ENCODE measurements around the gene GSK3B. TPM values are rescaled to one million over a fixed set of nuclear protein-coding genes. Genes with fewer than 3 reads are reported as not detected.

The GSK3B gene
- total RNA-seq, 1 donor from 2014 or later = 46.8 TPM

GRCh38 chr3:119849126-119849525 is 245.1 kb downstream of the GSK3B start:
- intact Hi-C loops (cut with DNase I) = no loop called here
- no peak for DNase-seq (ENCODE audit: low spot score)

GRCh38 chr3:119841808-119842471 is 252.3 kb downstream of the GSK3B start:
- no peak for DNase-seq (ENCODE audit: low spot score)
- intact Hi-C loops (cut with DNase I) = no loop called here

GRCh38 chr3:119835556-119835955 is 258.7 kb downstream of the GSK3B start:
- no peak for DNase-seq (ENCODE audit: low spot score)
- intact Hi-C loops (cut with DNase I) = no loop called here

DNA sequence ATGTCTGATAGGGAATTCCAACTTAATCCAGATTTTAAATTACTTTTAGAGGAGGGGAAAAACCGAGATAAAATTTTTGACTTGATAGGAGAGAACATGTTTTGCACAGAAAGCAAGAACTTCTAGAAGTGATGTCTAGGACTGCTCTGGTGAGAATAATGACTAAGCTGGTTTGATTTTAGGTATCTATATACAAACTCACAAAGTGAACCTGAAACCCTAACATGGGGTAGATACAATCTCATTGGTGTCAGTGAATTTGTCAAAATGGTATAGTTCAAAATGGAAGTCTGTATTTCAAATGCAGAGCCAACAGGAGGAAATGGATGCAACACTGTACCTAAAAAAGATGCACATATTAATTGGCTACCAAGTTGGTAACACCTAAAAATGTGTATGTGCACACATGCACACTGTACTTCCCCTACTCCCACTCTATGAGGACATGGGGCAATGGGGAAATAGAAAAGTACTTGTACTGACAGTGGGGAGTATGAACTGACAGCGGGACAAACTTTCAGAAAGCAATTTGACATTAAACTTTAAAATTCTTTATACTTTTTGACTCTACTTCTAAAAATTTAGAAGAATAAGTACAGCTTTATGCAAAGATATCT is 259.4 kb downstream of the GSK3B start:
- no peak for DNase-seq (ENCODE audit: low spot score)
- intact Hi-C loops (cut with DNase I) = no loop called here

DNA sequence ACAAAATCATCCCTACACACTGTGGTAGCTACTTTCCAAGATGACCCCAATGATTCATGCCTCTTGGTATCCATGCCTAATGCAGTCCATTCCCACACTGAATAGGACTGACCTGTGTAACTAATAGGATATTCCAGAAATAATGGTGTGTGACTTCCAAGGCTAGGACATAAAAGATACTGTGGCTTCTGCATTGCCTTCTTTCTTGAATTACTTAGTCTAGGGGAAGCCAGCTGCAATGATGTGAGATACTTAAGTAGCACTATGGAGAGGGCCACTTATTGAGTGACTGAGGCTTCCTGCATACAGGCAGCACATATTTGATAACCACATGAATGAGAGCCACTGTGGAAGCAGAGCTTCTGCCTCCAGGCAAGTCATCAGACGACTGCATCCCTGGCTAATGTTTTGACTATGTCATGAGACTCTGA is 262.3 kb downstream of the GSK3B start:
- intact Hi-C loops (cut with DNase I) = no loop called here
- DNase-seq (ENCODE audit: low spot score) = no peak

DNA sequence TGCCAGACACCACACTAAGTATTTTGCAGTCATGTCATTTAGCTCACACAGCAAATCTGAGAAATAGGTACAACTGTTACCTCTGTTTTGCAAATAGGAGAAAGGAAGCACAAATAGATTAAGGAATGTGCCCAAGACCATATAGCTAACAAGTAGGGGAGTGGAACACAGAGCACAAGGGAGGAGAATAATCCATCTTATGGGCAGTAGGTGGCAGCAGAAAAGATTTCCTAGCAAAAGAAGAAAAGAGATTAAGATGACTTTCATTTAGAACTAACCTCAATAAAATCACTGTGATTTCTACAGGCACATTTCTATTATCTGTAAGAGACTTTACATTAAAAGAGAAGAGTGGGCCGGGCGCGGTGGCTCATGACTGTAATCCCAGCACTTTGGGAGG is 263.2 kb downstream of the GSK3B start:
- DNase-seq (ENCODE audit: low spot score) = no peak
- intact Hi-C loops (cut with DNase I) = no loop called here

GRCh38 chr3:119829420-119829819 is 264.8 kb downstream of the GSK3B start:
- intact Hi-C loops (cut with DNase I) = no loop called here
- DNase-seq (ENCODE audit: low spot score) = no peak

DNA sequence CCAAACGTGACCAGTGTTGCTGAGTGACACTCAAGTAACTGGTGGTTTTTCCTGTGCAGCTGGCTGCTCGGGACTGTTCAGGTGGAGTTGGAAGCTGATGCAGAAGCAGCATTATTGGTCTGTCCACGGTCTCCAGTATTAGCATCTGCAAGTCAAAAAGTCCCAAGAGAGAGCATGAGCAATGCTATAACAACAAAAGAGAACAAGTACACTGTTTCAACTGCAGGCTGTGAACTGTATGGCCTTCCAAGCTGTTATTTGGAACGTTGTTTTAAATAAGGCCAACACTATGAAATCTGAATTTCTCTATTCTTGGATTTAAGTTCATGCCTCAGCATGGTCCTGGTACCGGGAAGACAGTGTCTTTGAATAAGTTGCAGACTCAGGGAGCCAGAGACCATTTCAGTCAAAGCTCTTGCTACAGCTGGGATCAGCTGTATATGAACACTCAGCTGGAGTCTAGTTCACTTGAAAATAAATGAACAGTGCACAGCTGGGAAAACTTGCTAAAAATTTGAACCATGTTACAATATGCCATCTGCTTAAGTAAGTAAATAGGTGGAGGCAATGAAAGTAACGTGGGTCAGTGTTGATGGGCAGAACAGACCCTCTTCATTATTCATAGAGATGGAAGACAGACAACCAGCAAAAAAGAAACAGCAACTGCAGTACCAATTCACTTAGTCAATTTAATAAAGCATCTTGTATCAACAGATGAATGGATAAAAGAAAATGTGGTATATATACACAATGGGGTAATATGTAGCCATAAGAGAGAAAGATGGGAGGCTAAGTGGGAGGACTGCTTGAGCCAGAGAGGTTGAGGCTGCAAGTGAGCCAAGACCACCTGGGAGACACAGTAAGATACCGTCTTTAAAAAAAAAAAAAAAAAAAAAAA is 267.3 kb downstream of the GSK3B start:
- intact Hi-C loops (cut with DNase I) = no loop called here
- DNase-seq (ENCODE audit: low spot score) = no peak

DNA sequence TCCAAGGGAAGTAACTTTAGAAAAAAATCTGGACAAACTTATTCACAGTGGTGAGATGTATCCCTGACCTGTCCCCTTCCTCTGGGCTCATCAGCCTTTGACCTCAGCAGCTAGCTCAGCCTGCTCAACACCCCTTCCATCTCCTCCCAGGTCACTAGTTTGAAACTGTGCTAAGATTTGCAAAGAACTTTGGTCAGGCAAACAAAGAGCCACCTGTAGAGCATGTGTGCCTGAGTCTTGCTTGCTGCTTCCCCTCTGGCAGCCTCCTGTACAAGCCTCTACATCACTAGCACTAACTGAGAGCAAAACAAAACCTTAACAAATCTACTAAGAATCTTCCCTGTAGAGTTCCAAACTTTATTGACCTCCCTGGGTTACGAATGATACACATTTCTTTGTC is 268.4 kb downstream of the GSK3B start:
- intact Hi-C loops (cut with DNase I) = no loop called here

DNA sequence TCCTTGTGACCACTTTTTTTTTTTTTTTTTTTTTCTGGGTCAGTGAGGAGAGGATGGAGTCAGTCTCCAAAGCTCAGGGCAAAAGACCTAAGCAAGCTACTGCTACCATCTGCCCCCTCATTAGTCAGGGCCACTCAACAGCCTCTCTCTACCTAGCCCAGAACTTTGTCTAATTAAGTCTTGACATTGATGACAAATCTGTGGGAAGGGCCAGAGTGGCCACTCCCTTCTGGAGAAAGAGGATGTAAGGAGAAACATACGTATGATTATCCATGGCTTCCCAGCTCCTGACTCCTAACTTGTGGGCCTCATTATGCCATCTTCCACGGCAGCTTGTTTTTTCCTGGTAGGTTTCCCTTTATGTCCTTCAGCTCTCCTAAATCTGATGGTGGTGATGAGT is 274.4 kb downstream of the GSK3B start:
- DNase-seq (ENCODE audit: low spot score) = no peak
- intact Hi-C loops (cut with DNase I) = no loop called here

More for the DNA sequence above, 268.4 kb downstream of the GSK3B start:
- DNase-seq (ENCODE audit: low spot score) = no peak

- no peak for DNase-seq (ENCODE audit: low spot score)
- intact Hi-C loops (cut with DNase I) = no loop called here
These were observed 275.3 kb downstream of the GSK3B start for GRCh38 chr3:119818937-119819336.

GRCh38 chr3:119817583-119818363 is 276.5 kb downstream of the GSK3B start:
- intact Hi-C loops (cut with DNase I) = no loop called here
- DNase-seq (ENCODE audit: low spot score) = no peak

DNA sequence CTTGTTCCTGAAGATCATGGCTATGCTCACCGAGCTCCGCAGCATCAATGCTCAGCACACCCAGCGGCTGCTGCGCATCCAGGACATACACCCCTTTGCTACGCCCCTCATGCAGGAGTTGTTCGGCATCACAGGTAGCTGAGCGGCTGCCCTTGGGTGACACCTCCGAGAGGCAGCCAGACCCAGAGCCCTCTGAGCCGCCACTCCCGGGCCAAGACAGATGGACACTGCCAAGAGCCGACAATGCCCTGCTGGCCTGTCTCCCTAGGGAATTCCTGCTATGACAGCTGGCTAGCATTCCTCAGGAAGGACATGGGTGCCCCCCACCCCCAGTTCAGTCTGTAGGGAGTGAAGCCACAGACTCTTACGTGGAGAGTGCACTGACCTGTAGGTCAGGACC is 277.2 kb downstream of the GSK3B start:
- DNase-seq (ENCODE audit: low spot score) = no peak
- intact Hi-C loops (cut with DNase I) = no loop called here

- intact Hi-C loops (cut with DNase I) = no loop called here
- no peak for DNase-seq (ENCODE audit: low spot score)
These were observed 278.5 kb downstream of the GSK3B start for GRCh38 chr3:119815716-119816115.

DNA sequence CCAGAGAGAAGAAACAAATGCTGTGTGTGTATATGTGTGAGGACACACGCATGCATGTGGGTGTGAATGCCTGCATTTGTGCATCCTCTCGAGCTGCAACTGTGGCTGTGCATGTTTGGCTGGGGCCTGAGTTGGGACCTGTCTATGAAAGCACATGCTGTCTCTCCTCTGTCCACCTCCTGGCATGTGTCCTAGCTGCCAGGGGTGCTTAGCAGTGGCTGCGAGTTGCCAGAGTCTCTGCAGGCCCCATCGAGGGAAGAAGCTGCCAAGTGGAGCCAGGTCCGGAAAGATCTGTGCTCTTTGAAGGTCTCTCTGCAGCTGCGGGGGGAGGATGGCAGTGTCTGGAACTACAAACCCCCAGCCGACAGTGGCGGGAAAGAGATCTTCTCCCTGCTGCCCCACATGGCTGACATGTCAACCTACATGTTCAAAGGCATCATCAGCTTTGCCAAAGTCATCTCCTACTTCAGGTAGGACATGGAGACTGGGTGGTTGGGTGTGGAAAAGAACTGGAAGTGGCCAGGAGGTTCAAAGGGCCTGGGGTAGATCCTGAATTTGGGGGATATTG is 281.7 kb downstream of the GSK3B start:
- intact Hi-C loops (cut with DNase I) = no loop called here
- DNase-seq (ENCODE audit: low spot score) = no peak

GRCh38 chr3:119810018-119810435 is 284.2 kb downstream of the GSK3B start:
- no peak for DNase-seq (ENCODE audit: low spot score)
- intact Hi-C loops (cut with DNase I) = no loop called here

DNA sequence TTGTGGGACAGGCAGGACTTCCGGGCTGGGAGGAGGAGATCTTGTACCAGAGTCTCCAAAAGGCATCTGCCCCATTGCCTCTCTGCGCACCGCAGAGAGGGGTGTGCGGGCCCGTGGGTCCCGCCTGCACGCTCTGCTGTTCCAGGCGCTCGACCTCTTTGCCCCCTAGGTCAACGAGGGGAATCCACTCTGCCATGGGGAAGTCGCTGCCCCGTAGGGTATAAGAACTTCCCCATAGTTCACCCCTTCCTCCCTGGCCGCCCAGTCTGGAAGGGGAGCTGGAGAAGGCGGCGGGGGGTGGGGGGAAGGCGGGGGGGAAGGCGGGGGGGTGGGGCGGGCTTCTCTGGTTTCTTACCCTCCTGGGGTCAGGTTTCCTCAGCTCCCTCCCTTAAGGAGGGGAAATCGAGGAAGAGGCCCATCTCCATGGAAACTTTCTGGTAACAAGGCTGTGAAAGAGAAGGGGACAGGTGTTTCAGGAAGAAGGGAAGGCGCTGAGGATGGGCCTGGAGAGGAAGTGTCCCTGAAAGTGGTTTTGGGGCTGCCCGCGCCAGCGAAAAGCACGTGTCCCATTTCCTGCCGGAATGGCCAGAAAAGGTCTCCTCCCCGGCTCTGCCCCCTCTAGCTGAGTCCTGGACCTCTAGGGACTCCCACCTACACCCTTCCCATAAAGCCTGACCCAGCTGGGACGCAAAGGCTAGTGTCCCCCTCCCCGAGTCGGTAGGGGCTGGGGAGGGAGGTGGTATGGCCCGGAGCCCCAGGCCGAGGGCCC is 284.8 kb downstream of the GSK3B start:
- DNase-seq (ENCODE audit: low spot score) = no peak
- intact Hi-C loops (cut with DNase I) = no loop called here

- DNase-seq (ENCODE audit: low spot score) = no peak
- intact Hi-C loops (cut with DNase I) = no loop called here
These were observed 285.4 kb downstream of the GSK3B start for GRCh38 chr3:119808843-119809242.

GRCh38 chr3:119808244-119808643 is 286.0 kb downstream of the GSK3B start:
- DNase-seq (ENCODE audit: low spot score) = no peak
- intact Hi-C loops (cut with DNase I) = no loop called here

Measured in cardiac septum (tissue), 1 donor.